ENCODE data around the gene IGSF10. TPM values are rescaled to one million over a fixed set of nuclear protein-coding genes. Genes with fewer than 3 reads are reported as not detected.

Gene IGSF10
- total and polyA plus RNA-seq, 2 of the 13 experiments (the other 11 are each of a cell fraction or from before 2014, with no cell fraction given): 0.16 TPM; not detected in 1

- no peak for TF ChIP-seq ZBTB25 (CRISPR knock-in tag; IDR thresholded peaks at IDR 0.05)
- no peak for TF ChIP-seq MEIS2 (CRISPR knock-in tag; IDR thresholded peaks at IDR 0.05)
- TF ChIP-seq MIER3 (CRISPR knock-in tag; IDR thresholded peaks at IDR 0.05; ENCODE audit: borderline replicate concordance): no peak
- no peak for TF ChIP-seq ZNF713 (CRISPR knock-in tag; IDR thresholded peaks at IDR 0.05)
- TF ChIP-seq ZFP91 (CRISPR knock-in tag; IDR thresholded peaks at IDR 0.05; ENCODE audit: borderline replicate concordance): no peak
Observed at GRCh38 chr3:151479452-151479851, 18.6 kb upstream of the IGSF10 start (continued).

- ChIA-PET CTCF (ENCODE audit: low intra/inter-chr PET ratio, low total read pairs) (no interaction called here), POLR2A (no interaction called here)
- ATAC-seq (no peak), FAIRE-seq (no peak), DNase-seq (ENCODE audit: low spot score) (no peak)
- H3K9me3 ChIP-seq (ENCODE audit: low read length): no peaks in the 10 kb centered on the region
- 0% methylated on average over 1 of the region's 1 CpG for WGBS (ENCODE audit: low lambda C conversion rate)
- H2AFZ ChIP-seq (ENCODE audit: low read length): no peak overlapping the region
- no peaks in the 10 kb centered on the region for H3K36me3 ChIP-seq (replicated peaks in 1 of 2; ENCODE audit: control insufficient read depth in 1 of 2, insufficient read depth in 2 of 2, low read length in 2 of 2)
- in situ Hi-C loops (cut with HindIII; ENCODE audit: extremely low pct_ligation_motif_present, low pct_unique_long_range_greater_than_20kb): no loop called here
- no peak overlapping the region for H3K27ac ChIP-seq (ENCODE audit: extremely low read length, insufficient read depth, low read length)
- no peaks in the 10 kb centered on the region for H3K27me3 ChIP-seq (ENCODE audit: control insufficient read depth in 1 of 2, insufficient read depth in 2 of 2, low read length in 2 of 2)
- H4K20me1 ChIP-seq (ENCODE audit: insufficient read depth, low read length): no peaks in the 10 kb centered on the region
- H3K4me3 ChIP-seq (replicated peaks in 1 of 3; ENCODE audit: insufficient read depth in 1 of 3, low read depth in 2 of 3, low read length in 3 of 3): no peak overlapping the region
- no peak overlapping the region for H3K9ac ChIP-seq (ENCODE audit: insufficient read depth, low read depth, low read length)
- H3K4me1 ChIP-seq (ENCODE audit: insufficient read depth, low read length): no peaks in the 10 kb centered on the region
- H3K4me2 ChIP-seq (ENCODE audit: low read depth, low read length): no peak overlapping the region
- intact Hi-C loops (cut with micrococcal nuclease; ENCODE audit: unreplicated experiment): no loop called here
- no peaks in the 10 kb centered on the region for H3K79me2 ChIP-seq (ENCODE audit: insufficient read depth, low read length)
- BruUV-seq (replicated peaks): no TSS peak
- no peak for TF ChIP-seq ATF6 (CRISPR knock-in tag; conservative IDR thresholded peaks at IDR 0.05)
- TF ChIP-seq ZNF124 (CRISPR knock-in tag; IDR thresholded peaks at IDR 0.05): no peak
- no peak for TF ChIP-seq RFXANK (CRISPR knock-in tag; IDR thresholded peaks at IDR 0.05)
- no peak for TF ChIP-seq KAT7 (CRISPR knock-in tag; IDR thresholded peaks at IDR 0.05; ENCODE audit: borderline replicate concordance)
- no peak for TF ChIP-seq PRDM4 (CRISPR knock-in tag; IDR thresholded peaks at IDR 0.05; ENCODE audit: borderline replicate concordance)
- TF ChIP-seq PHF21A (CRISPR knock-in tag; IDR thresholded peaks at IDR 0.05): no peak
- TF ChIP-seq MTERF4 (CRISPR knock-in tag; IDR thresholded peaks at IDR 0.05): no peak
- TF ChIP-seq MYNN (CRISPR knock-in tag; IDR thresholded peaks at IDR 0.05; ENCODE audit: low read depth): no peak
- no peak for TF ChIP-seq ARNT2 (CRISPR knock-in tag; IDR thresholded peaks at IDR 0.05; ENCODE audit: low read depth)
- TF ChIP-seq ATF4 (CRISPR knock-in tag; IDR thresholded peaks at IDR 0.05): no peak
Observed at GRCh38 chr3:151478335-151478697, 17.5 kb upstream of the IGSF10 start.

Measured in HepG2 (cell line).